Kidney capillary endothelial cell (primary cell): ENCODE measurements around the gene HEMK1.

ENCODE experiments used
- DNase-seq: peaks from one replicate; pipeline ENCODE4 v3.0.0-alpha.2; 2018; ENCODE audit warnings: low spot score

HEMK1 gene

DNA sequence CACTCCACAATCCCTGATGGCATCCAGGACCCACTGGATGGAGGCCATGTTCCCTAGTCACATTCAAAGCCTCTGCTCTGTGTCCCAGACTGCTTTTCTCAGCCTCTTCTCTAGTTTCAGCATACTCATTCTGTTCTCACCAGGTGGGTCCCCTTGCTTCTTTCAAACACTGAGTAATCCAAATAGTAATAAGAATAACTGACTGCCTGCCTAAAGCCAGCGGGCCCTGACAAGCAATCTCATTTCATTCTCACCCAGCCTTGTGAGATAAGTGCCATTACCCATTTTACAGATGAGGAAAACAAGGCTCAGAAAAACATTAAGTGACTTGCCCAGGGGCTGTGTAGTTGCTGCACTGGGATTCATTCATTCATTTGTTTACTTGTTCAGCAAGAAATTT is 73.1 kb downstream of the HEMK1 start:
- DNase-seq: no peak

DNA sequence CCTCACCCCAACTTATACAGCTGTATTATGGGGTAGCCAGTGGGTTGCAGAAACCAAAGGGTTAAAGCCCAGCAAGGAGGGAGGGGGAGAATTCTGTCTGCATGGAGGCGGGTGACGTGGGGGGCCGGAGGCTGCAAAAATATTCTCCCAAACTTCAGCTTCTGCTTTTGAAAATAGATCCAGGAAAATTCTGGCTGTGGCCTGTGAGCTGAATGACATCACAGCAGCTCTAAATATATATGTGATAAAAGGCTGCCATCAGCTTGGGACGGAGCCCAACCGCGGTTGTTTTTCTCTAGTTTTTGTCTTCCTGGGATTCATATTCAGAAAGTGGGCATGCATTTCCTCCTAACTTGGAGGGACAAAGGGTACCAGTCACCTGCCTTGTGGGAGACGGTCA is 75.2 kb downstream of the HEMK1 start:
- no peak for DNase-seq

DNA sequence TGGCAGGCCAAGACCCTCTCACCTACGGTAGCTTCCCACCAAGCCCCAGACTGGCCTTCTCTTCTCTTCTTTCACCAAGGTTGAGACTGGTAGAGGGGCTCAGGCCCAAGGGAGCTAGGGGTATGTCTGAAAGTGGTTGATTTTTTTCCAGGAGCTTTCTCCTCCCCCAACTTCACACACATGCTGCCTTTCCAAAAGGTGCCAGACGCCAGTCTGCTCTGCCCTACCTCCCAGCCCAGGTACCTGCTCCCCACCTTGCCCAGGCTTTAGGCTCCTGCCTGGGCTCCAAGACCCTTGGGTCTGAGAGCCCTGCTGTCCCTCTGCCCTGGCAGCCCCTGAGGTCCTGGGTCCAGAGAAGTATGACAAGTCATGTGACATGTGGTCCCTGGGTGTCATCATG is 76.1 kb downstream of the HEMK1 start:
- no peak for DNase-seq
